ENCODE data around the gene CCNB3.

The CCNB3 gene

DNA sequence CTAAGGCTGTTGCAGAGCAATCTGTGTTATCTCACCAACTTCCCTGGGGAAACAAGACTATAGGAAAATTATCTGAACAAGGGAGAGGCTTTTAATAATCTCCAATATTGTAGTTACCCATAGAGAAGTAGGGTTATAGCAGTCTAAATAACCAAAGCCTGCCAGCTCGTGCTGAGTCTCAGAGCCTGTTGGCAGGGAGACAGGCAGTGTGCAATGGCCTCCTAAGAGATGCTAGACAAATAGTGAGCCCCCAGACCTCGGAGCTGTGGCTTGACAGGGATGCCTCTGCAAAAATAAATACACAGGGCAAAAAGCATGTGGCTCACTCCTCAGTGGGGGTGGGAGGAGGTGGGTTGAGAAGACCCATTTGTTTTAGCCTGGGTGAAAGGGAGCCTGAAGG, 189.3 kb downstream of the CCNB3 start:
- Mint-ChIP-seq H3K27ac (ENCODE audit: low read depth) (no peak overlapping the region), H3K4me1 (no peaks in the 10 kb centered on the region), H3K4me3 (no peak overlapping the region), H3K9me3 (no peaks in the 10 kb centered on the region), H3K27me3 (peaks cover 43% of the 10 kb centered on the region), H3K36me3 (ENCODE audit: insufficient read depth) (no peaks in the 10 kb centered on the region)
- no peak for DNase-seq (ENCODE audit: low spot score in 2 of 2)
- ATAC-seq (replicated peaks; ENCODE audit: extremely low read depth, poor library complexity, severe bottlenecking): no peak

Data from central memory CD8-positive, alpha-beta T cell (primary cell).